ENCODE data around the gene CEP70.

GRCh38 chr3:138591392-138591791, 2.7 kb downstream of the CEP70 start:
- no peak for TF ChIP-seq CTCF (IDR thresholded peaks at IDR 0.05)
- TF ChIP-seq POLR2A (IDR thresholded peaks at IDR 0.05) = no peak
